OCI-LY3 (cell line): Measurements from ENCODE around the gene S1PR3.

Source experiments
- H2AFZ ChIP-seq: fragments of 200-600, 300-600 bp; shearing (Covaris generic); 2 replicates; pipeline ENCODE4 v1.6.0; 2014; ENCODE audit warnings: antibody characterized with exemption, low read depth, low read length
- H3K27ac ChIP-seq: fragments of 200-600, 300-600 bp; sonication (generic); 2 replicates; pipeline ENCODE4 v1.5.1; 2014; ENCODE audit warnings: mild to moderate bottlenecking, low read length, moderate library complexity, mixed read lengths
- H3K27me3 ChIP-seq: fragments of 200-600, 300-600 bp; sonication (generic); 2 replicates; pipeline ENCODE4 v1.6.1; 2014; ENCODE audit warnings: low read depth, low read length, mixed read lengths
- H3K36me3 ChIP-seq: fragments of 200-600, 300-600 bp; sonication (generic); replicated peaks from 2 replicates; pipeline ENCODE3; 2014; ENCODE audit warnings: low read depth, low read length, mixed read lengths
- H3K4me1 ChIP-seq: fragments of 300-600, 200-600 bp; sonication (generic); 2 replicates; pipeline ENCODE4 v1.6.1; 2014; ENCODE audit warnings: low read length, mixed read lengths
- H3K4me2 ChIP-seq: fragments of 200-600, 300-600 bp; sonication (generic); 2 replicates; pipeline ENCODE4 v1.6.1; 2014; ENCODE audit warnings: low read length, mixed read lengths
- H3K4me3 ChIP-seq: fragments of 300-600, 200-600 bp; sonication (generic); 2 replicates; pipeline ENCODE4 v1.5.1; 2014; ENCODE audit warnings: antibody characterized with exemption, mild to moderate bottlenecking, low read length, moderate library complexity
- H3K79me2 ChIP-seq: fragments of 300-600, 200-600 bp; shearing (Covaris generic); 2 replicates; pipeline ENCODE4 v1.6.1; 2014; ENCODE audit warnings: mild to moderate bottlenecking, low read length, mixed read lengths
- H3K9ac ChIP-seq: fragments of 300-600, 200-600 bp; shearing (Covaris generic); 2 replicates; pipeline ENCODE4 v1.6.0; 2014; ENCODE audit warnings: mild to moderate bottlenecking, low read length, moderate library complexity
- H3K9me3 ChIP-seq: fragments of 200-600, 300-600 bp; shearing (Covaris generic); 2 replicates; pipeline ENCODE4 v1.6.1; 2014; ENCODE audit warnings: low read length, mixed read lengths; ENCODE audit not compliant: insufficient read depth
- H4K20me1 ChIP-seq: fragments of 200-600, 300-600 bp; sonication (generic); 2 replicates; pipeline ENCODE4 v1.6.1; 2016; ENCODE audit warnings: low read length, mixed read lengths; ENCODE audit not compliant: insufficient read depth
- EZH2phosphoT487 ChIP-seq: fragments of 200-600 bp; shearing (Covaris generic); IDR thresholded peaks from 2 replicates; pipeline ENCODE4 v1.6.1; 2018; ENCODE audit warnings: antibody characterized with exemption, mixed run types, low read depth
- TF ChIP-seq, protein P1 (sequence below): fragments of 200-600, 300-600 bp; sonication (generic); IDR thresholded peaks from 2 replicates; pipeline ENCODE4 v1.5.1; 2014; ENCODE audit warnings: antibody characterized with exemption, low read length, low read depth

Gene S1PR3

DNA sequence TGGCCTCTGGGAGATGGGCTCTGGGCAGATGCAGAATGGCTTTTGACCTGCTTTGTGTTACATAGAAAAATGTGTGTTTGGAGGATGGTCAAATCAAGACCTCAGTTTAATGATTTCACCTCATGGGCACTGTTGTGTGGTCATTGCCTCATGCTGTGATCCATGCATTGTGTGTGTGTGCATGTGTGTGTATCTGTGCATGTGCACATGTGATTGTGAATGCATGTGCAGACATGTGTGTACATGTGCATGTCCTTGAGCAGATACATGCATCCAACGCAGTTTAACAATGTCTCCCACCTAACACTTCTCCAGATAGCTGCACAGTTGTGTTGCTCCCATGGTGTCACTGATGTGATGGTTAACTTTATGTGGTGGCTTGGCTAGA lies 40.1 kb upstream of the S1PR3 start:
- Histone ChIP-seq H3K9ac (no peak overlapping the region), H2AFZ (no peak overlapping the region), H4K20me1 (no peaks in the 10 kb centered on the region), H3K4me3 (no peak overlapping the region), H3K36me3 (no peaks in the 10 kb centered on the region), H3K9me3 (no peaks in the 10 kb centered on the region), H3K27me3 (peaks cover 4% of the 10 kb centered on the region; the same call in 1 of the 2 replicates), H3K4me1 (no peaks in the 10 kb centered on the region), H3K4me2 (no peak overlapping the region), H3K79me2 (no peaks in the 10 kb centered on the region), H3K27ac (no peak overlapping the region)
- TF ChIP-seq, protein P1, sequence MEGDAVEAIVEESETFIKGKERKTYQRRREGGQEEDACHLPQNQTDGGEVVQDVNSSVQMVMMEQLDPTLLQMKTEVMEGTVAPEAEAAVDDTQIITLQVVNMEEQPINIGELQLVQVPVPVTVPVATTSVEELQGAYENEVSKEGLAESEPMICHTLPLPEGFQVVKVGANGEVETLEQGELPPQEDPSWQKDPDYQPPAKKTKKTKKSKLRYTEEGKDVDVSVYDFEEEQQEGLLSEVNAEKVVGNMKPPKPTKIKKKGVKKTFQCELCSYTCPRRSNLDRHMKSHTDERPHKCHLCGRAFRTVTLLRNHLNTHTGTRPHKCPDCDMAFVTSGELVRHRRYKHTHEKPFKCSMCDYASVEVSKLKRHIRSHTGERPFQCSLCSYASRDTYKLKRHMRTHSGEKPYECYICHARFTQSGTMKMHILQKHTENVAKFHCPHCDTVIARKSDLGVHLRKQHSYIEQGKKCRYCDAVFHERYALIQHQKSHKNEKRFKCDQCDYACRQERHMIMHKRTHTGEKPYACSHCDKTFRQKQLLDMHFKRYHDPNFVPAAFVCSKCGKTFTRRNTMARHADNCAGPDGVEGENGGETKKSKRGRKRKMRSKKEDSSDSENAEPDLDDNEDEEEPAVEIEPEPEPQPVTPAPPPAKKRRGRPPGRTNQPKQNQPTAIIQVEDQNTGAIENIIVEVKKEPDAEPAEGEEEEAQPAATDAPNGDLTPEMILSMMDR = no peak
- TF ChIP-seq EZH2phosphoT487 = no peak

DNA sequence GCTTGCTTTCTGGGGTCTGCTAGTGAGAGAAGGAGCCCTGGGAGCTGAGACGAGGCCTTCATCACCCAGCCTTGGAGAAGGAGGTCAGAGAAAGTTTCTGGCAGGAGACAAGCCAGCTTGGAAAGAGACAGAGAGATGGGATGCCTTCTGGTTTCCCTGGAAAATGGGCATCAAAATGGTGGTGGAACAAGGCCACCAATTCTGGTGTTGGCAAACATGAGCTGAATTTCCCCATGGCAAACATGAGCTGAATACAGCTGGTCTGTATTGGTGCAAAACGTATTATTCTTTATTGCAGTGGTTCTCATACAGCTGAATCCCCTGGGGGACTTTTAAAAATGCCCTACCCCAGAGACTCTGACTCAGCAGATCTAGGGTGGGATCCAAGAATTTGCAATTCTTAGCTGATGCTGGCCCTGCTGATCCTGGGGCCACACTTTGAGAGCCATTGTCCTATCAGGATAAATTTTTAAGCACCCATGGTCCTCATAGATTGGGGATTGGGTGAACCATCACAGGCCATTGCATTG lies 39.1 kb upstream of the S1PR3 start:
- H3K4me1 ChIP-seq = no peaks in the 10 kb centered on the region
- H3K4me2 ChIP-seq = no peak overlapping the region
- H3K27ac ChIP-seq = no peak overlapping the region
- H3K9me3 ChIP-seq = no peaks in the 10 kb centered on the region
- H2AFZ ChIP-seq = no peak overlapping the region
- no peak overlapping the region for H3K9ac ChIP-seq
- H3K27me3 ChIP-seq = peaks cover 13% of the 10 kb centered on the region; the same call in 1 of the 2 replicates
- no peak overlapping the region for H3K4me3 ChIP-seq
- no peaks in the 10 kb centered on the region for H3K36me3 ChIP-seq
- TF ChIP-seq, protein P1 = no peak
- TF ChIP-seq EZH2phosphoT487 = no peak
- H3K79me2 ChIP-seq = no peaks in the 10 kb centered on the region
- no peaks in the 10 kb centered on the region for H4K20me1 ChIP-seq

DNA sequence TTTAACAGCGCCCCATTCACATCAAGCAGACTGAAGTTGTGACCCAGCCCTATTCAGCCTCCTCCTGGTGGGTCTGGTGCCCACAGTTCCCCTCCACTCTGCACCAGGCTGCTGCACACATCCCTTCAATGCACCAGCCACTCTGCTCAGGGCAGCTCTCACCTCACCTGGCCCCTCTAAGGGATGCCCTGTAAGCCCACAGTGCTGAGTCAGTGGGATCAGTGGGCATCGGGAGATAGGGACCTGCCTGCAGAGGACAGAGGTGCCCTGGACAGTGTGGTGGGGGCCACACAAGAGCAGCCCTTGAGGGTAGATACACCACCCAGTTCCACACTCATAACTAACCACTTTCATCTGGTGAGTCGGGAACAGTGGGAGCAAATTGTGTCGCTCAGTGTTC lies 38.3 kb upstream of the S1PR3 start:
- Histone ChIP-seq H3K4me3 (no peak overlapping the region), H3K36me3 (no peaks in the 10 kb centered on the region), H3K4me1 (no peaks in the 10 kb centered on the region), H4K20me1 (no peaks in the 10 kb centered on the region), H2AFZ (no peak overlapping the region), H3K9me3 (no peaks in the 10 kb centered on the region), H3K79me2 (no peaks in the 10 kb centered on the region), H3K27me3 (peaks cover 13% of the 10 kb centered on the region; the same call in 1 of the 2 replicates), H3K9ac (no peak overlapping the region), H3K27ac (no peak overlapping the region), H3K4me2 (no peak overlapping the region)
- TF ChIP-seq EZH2phosphoT487 = no peak
- TF ChIP-seq, protein P1 = no peak

DNA sequence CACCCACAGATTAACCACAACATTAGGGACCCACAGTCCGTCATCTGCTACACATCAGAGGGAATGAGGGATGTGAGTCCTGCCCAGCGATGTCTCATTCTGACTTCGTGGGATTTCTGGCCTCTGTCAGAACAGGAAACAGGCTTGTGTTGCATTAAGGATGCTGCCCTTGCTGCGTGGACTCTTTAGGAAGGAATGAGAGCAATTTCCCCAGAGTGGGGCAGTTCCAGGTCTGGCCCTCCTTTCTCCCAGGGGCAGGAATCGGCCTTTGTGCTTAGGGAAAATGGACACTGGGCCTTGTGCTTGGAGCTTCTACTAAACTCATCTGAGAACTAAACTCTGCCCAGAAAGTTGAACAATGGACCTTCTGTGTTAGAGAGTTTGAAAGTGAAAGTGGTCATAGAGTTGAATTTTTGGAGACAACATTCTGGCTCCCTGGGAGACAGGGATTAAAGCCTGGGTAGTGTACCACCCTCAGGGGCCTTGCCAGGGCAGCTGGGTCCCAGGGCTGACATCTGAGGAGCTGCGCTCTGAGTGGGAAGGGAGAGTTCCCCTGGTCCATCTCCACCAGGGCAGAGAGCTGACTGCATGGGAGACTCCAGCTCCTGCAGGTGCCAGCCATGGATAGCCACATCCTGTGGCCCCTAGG lies 37.8 kb upstream of the S1PR3 start:
- Histone ChIP-seq H3K27ac (no peak overlapping the region), H4K20me1 (no peaks in the 10 kb centered on the region), H3K27me3 (peaks cover 13% of the 10 kb centered on the region; the same call in 1 of the 2 replicates), H3K4me3 (no peak overlapping the region), H3K9ac (no peak overlapping the region), H3K9me3 (no peaks in the 10 kb centered on the region), H3K79me2 (no peaks in the 10 kb centered on the region), H3K4me2 (no peak overlapping the region), H2AFZ (no peak overlapping the region), H3K36me3 (no peaks in the 10 kb centered on the region), H3K4me1 (no peaks in the 10 kb centered on the region)
- TF ChIP-seq, protein P1 = no peak
- no peak for TF ChIP-seq EZH2phosphoT487
